GM12878 (cell line): ENCODE results near the gene RNF44. TPM values are rescaled to one million over a fixed set of nuclear protein-coding genes. Genes with fewer than 3 reads are reported as not detected.

Source experiments
- NR2C2 ChIP-seq: IDR thresholded peaks from 2 replicates; pipeline ENCODE4 v1.6.1; 2011; ENCODE audit warnings: borderline replicate concordance, low read depth; ENCODE audit not compliant: control insufficient read depth, insufficient read length
- YBX1 ChIP-seq: fragments of 450-650 bp; IDR thresholded peaks from 2 replicates; pipeline ENCODE4 v1.6.1; 2016; ENCODE audit warnings: antibody characterized with exemption
- polyA plus RNA-seq, 11 experiments: library from polyadenylated mRNA; depleted of rRNA in 4 of 11; unstranded in 6 of 11; stranded (reverse) in 5 of 11; fragments of >200 nt; fragmentation: Nextera tagmentation in 4 of 11; fragmentation: Illumina TruSeq in 1 of 11; extraction: Ambion mirVana in 4 of 11; extraction: Trizol in 1 of 11; gene quantifications; 1 replicate in 1 of 11; 2 replicates in 10 of 11; pipeline versions ENCODE4 v1.2.1 to v1.2.3, GENCODE V29; 2011 to 2016; ENCODE audit warnings: inconsistent platforms in 2 of 11, missing spikeins in 2 of 11, low read depth in 1 of 11
- total RNA-seq, 4 experiments: library from RNA; depleted of rRNA in 3 of 4; stranded (reverse); fragments of >200 nt in 3 of 4; fragmentation: Illumina TruSeq in 1 of 4; extraction: Trizol in 1 of 4; gene quantifications; 2 replicates each; pipeline versions ENCODE4 v1.2.1 to v1.2.3, GENCODE V29; 2013 to 2021
- TF ChIP-seq, protein P1 (sequence below): fragments of 450-650 bp; IDR thresholded peaks from 2 replicates; pipeline ENCODE4 v1.6.1; 2017; ENCODE audit warnings: mild to moderate bottlenecking, low read depth, inconsistent platforms; ENCODE audit not compliant: poor library complexity, severe bottlenecking
- TF ChIP-seq, protein P2 (sequence below): fragments of 150-350 bp; IDR thresholded peaks from 2 replicates; pipeline ENCODE4 v1.6.1; 2016; ENCODE audit warnings: low read depth, low read length
- TF ChIP-seq, protein P3 (sequence below): fragments of 450-650 bp; IDR thresholded peaks from 2 replicates; pipeline ENCODE4 v1.6.1; 2017; ENCODE audit warnings: antibody characterized with exemption, mild to moderate bottlenecking, moderate library complexity

The RNF44 gene
- total and polyA plus RNA-seq, 10 of the 15 experiments (the other 5 are each of a cell fraction or from before 2014, with no cell fraction given) = 1.7 to 51.9 (median 7.9) TPM

DNA sequence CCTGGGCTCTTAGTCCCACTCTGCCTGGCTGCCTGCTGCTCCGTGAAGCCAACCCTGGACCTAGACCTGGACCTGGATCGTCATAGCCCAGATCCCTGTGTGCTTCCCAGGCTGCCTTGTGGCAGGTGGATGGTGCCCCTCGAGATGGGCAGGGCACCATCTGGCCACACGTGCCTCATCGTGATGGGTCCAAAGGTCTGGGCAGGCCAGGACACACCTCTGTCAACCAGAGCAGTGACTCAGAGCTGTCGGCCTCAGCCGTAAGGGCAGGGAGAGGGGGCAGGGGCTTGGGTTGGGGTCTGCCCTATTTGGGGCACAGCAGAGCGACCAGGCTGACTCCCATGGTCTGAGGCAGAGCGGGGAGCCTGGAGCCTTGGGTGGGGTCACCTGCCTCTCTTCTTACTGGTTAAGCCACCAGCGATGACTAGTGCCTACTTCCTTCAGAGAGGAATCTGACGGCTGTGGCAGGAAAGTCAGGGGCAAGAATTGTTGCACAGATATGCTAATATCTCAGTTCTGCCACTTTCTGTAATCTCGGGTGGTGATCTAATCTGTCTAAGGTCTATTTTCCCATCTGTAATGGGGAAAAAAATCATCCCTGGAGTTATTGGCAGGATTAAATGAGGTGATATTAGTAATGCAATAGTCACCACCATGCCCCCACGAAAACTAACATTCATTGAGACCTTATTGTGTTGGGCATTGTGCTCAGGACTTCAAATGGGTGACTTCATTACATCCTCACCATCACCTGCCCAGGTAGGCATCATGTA lies 8.7 kb upstream of the RNF44 start (continued):
- TF ChIP-seq, protein P1, sequence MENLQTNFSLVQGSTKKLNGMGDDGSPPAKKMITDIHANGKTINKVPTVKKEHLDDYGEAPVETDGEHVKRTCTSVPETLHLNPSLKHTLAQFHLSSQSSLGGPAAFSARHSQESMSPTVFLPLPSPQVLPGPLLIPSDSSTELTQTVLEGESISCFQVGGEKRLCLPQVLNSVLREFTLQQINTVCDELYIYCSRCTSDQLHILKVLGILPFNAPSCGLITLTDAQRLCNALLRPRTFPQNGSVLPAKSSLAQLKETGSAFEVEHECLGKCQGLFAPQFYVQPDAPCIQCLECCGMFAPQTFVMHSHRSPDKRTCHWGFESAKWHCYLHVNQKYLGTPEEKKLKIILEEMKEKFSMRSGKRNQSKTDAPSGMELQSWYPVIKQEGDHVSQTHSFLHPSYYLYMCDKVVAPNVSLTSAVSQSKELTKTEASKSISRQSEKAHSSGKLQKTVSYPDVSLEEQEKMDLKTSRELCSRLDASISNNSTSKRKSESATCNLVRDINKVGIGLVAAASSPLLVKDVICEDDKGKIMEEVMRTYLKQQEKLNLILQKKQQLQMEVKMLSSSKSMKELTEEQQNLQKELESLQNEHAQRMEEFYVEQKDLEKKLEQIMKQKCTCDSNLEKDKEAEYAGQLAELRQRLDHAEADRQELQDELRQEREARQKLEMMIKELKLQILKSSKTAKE = no peak
- TF ChIP-seq, protein P2, sequence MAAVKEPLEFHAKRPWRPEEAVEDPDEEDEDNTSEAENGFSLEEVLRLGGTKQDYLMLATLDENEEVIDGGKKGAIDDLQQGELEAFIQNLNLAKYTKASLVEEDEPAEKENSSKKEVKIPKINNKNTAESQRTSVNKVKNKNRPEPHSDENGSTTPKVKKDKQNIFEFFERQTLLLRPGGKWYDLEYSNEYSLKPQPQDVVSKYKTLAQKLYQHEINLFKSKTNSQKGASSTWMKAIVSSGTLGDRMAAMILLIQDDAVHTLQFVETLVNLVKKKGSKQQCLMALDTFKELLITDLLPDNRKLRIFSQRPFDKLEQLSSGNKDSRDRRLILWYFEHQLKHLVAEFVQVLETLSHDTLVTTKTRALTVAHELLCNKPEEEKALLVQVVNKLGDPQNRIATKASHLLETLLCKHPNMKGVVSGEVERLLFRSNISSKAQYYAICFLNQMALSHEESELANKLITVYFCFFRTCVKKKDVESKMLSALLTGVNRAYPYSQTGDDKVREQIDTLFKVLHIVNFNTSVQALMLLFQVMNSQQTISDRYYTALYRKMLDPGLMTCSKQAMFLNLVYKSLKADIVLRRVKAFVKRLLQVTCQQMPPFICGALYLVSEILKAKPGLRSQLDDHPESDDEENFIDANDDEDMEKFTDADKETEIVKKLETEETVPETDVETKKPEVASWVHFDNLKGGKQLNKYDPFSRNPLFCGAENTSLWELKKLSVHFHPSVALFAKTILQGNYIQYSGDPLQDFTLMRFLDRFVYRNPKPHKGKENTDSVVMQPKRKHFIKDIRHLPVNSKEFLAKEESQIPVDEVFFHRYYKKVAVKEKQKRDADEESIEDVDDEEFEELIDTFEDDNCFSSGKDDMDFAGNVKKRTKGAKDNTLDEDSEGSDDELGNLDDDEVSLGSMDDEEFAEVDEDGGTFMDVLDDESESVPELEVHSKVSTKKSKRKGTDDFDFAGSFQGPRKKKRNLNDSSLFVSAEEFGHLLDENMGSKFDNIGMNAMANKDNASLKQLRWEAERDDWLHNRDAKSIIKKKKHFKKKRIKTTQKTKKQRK = no peak
- TF ChIP-seq NR2C2 (no peak), YBX1 (no peak)
- TF ChIP-seq, protein P3, sequence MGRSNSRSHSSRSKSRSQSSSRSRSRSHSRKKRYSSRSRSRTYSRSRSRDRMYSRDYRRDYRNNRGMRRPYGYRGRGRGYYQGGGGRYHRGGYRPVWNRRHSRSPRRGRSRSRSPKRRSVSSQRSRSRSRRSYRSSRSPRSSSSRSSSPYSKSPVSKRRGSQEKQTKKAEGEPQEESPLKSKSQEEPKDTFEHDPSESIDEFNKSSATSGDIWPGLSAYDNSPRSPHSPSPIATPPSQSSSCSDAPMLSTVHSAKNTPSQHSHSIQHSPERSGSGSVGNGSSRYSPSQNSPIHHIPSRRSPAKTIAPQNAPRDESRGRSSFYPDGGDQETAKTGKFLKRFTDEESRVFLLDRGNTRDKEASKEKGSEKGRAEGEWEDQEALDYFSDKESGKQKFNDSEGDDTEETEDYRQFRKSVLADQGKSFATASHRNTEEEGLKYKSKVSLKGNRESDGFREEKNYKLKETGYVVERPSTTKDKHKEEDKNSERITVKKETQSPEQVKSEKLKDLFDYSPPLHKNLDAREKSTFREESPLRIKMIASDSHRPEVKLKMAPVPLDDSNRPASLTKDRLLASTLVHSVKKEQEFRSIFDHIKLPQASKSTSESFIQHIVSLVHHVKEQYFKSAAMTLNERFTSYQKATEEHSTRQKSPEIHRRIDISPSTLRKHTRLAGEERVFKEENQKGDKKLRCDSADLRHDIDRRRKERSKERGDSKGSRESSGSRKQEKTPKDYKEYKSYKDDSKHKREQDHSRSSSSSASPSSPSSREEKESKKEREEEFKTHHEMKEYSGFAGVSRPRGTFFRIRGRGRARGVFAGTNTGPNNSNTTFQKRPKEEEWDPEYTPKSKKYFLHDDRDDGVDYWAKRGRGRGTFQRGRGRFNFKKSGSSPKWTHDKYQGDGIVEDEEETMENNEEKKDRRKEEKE = no peak
- TF ChIP-seq, all 136 proteins: peak for 0
